PC-9 (cell line): Measurements from ENCODE around the gene RBFOX2. TPM values are rescaled to one million over a fixed set of nuclear protein-coding genes. Genes with fewer than 3 reads are reported as not detected.

Experiments
- BruUV-seq: library from RNA; stranded (reverse); fragments of 400-500 nt; replicated peaks from 2 replicates; lab custom pipeline; 2021; lab: Mats Ljungman, UMichigan
- CTCF ChIA-PET: fragments of 300-600 bp; sonication (Branson Sonifier 250); formaldehyde crosslinking; loops from one replicate; lab custom pipeline; 2022; ENCODE audit warnings: antibody characterized with exemption; lab: Charles Lee
- POLR2A ChIA-PET: fragments of 300-600 bp; sonication (Branson Sonifier 250); formaldehyde crosslinking; loops from one replicate; lab custom pipeline; 2022; ENCODE audit warnings: antibody characterized with exemption; ENCODE audit not compliant: unreplicated experiment; lab: Charles Lee
- DNase-seq, 2 experiments: peaks; one replicate each; pipeline versions ENCODE4 v3.0.0 to v3.0.0-alpha.2; 2015 to 2022; ENCODE audit warnings: mixed read lengths in 1 of 2
- H2AFZ ChIP-seq: fragments of 200-600 bp; sonication (generic); 2 replicates; pipeline ENCODE4 v1.8.1; 2017; ENCODE audit warnings: antibody characterized with exemption
- H3F3A ChIP-seq: fragments of 200-600 bp; sonication (generic); 2 replicates; pipeline ENCODE4 v1.8.1; 2017; ENCODE audit warnings: antibody characterized with exemption, mild to moderate bottlenecking, low read depth; ENCODE audit not compliant: insufficient read depth
- H3K27ac ChIP-seq: fragments of 200-600 bp; sonication (generic); 2 replicates; pipeline ENCODE4 v1.6.1; 2016; ENCODE audit warnings: mixed run types
- H3K27me3 ChIP-seq: fragments of 200-600 bp; sonication (generic); 2 replicates; pipeline ENCODE4 v1.6.1; 2016; ENCODE audit warnings: low read depth, mixed run types; ENCODE audit not compliant: insufficient read depth
- H3K36me3 ChIP-seq: fragments of 200-600 bp; sonication (generic); 2 replicates; pipeline ENCODE4 v1.6.1; 2016; ENCODE audit warnings: low read depth, mixed run types
- H3K4me1 ChIP-seq: fragments of 200-600 bp; sonication (generic); replicated peaks from 2 replicates; pipeline ENCODE4 v1.6.1; 2016; ENCODE audit warnings: mixed run types; ENCODE audit not compliant: insufficient read depth
- H3K4me2 ChIP-seq: fragments of 200-600 bp; sonication (generic); 2 replicates; pipeline ENCODE4 v1.6.1; 2017; ENCODE audit warnings: mixed run types
- H3K4me3 ChIP-seq: fragments of 200-600 bp; sonication (generic); 2 replicates; pipeline ENCODE4 v1.6.1; 2016; ENCODE audit warnings: mixed run types
- H3K79me2 ChIP-seq: fragments of 200-600 bp; sonication (generic); 2 replicates; pipeline ENCODE4 v1.6.1; 2017; ENCODE audit warnings: low read depth, mixed run types
- H3K9me2 ChIP-seq: fragments of 200-600 bp; sonication (generic); 2 replicates; pipeline ENCODE4 v1.8.1; 2017; ENCODE audit warnings: mild to moderate bottlenecking; ENCODE audit not compliant: insufficient read depth
- H3K9me3 ChIP-seq: fragments of 200-600 bp; sonication (generic); 2 replicates; pipeline ENCODE4 v1.8.1; 2016; ENCODE audit warnings: low read depth; ENCODE audit not compliant: insufficient read depth
- H4K20me1 ChIP-seq: fragments of 200-600 bp; sonication (generic); 2 replicates; pipeline ENCODE4 v1.8.1; 2017; ENCODE audit not compliant: insufficient read depth
- CTCF ChIP-seq: fragments of 200-600 bp; sonication (generic); conservative IDR thresholded peaks from 2 replicates; pipeline ENCODE4 v1.6.1; 2017; ENCODE audit warnings: mixed run types, antibody characterized with exemption, mild to moderate bottlenecking, moderate library complexity
- EZH2 ChIP-seq: fragments of 200-600 bp; sonication (generic); IDR thresholded peaks from 2 replicates; pipeline ENCODE4 v1.8.0; 2017; ENCODE audit warnings: antibody characterized with exemption, low read depth
- intact Hi-C: fragments of 100-400 bp; cut with micrococcal nuclease; formaldehyde crosslinking; loops from one replicate; pipeline ENCODE4 v1.10.0; 2022; ENCODE audit not compliant: unreplicated experiment
- total RNA-seq: library from RNA; stranded (reverse); gene quantifications from 2 replicates; pipeline ENCODE4 v1.2.3, GENCODE V29; 2021

The RBFOX2 gene
- total RNA-seq, 1 experiment from 2014 or later, result 109 TPM

GRCh38 chr22:35752006-35752862, 276.4 kb downstream of the RBFOX2 start:
- Histone ChIP-seq H3F3A (0 out of 2 replicates have a peak, but pooled peaks cover 10% of the 10 kb centered on the region), H3K9me3 (no peaks in the 10 kb centered on the region), H3K9me2 (no peaks in the 10 kb centered on the region; the same call in 1 of the 2 replicates), H3K27ac (no peak overlapping the region), H3K27me3 (no peaks in the 10 kb centered on the region), H3K36me3 (peaks cover 26% of the 10 kb centered on the region; the same call in 1 of the 2 replicates), H2AFZ (no peak overlapping the region), H3K4me2 (no peak overlapping the region), H4K20me1 (no peaks in the 10 kb centered on the region; the same call in 1 of the 2 replicates), H3K4me3 (no peak overlapping the region), H3K79me2 (no peaks in the 10 kb centered on the region), H3K4me1 (0 out of 2 replicates have a peak, but pooled peaks cover 3% of the 10 kb centered on the region)
- TF ChIP-seq EZH2, result no peak
- no peak for TF ChIP-seq CTCF
- ChIA-PET POLR2A (no interaction called here), CTCF (no interaction called here)
- no peak for DNase-seq
- intact Hi-C loops, result no loop called here
- no TSS peak for BruUV-seq

- Histone ChIP-seq H3K9me2 (no peaks in the 10 kb centered on the region), H3F3A (0 out of 2 replicates have a peak, but pooled peaks cover 10% of the 10 kb centered on the region), H3K36me3 (peaks cover 25% of the 10 kb centered on the region; the same call in 1 of the 2 replicates), H4K20me1 (no peaks in the 10 kb centered on the region), H3K79me2 (no peaks in the 10 kb centered on the region), H3K4me3 (no peak overlapping the region), H3K27me3 (no peaks in the 10 kb centered on the region), H3K4me1 (no peaks in the 10 kb centered on the region), H2AFZ (no peak overlapping the region), H3K4me2 (no peak overlapping the region), H3K27ac (no peak overlapping the region), H3K9me3 (no peaks in the 10 kb centered on the region)
- no peak for DNase-seq
- POLR2A ChIA-PET, result no interaction called here
- no TSS peak for BruUV-seq
- no peak for TF ChIP-seq EZH2
- no peak for TF ChIP-seq CTCF
- CTCF ChIA-PET, result no interaction called here
- intact Hi-C loops, result no loop called here
Measured at GRCh38 chr22:35749808-35750207, 278.8 kb downstream of the RBFOX2 start.

GRCh38 chr22:35746946-35747703, 281.5 kb downstream of the RBFOX2 start:
- H3K9me2 ChIP-seq, result no peaks in the 10 kb centered on the region
- no peaks in the 10 kb centered on the region for H3K9me3 ChIP-seq
- no peak overlapping the region for H3K27ac ChIP-seq
- no peak overlapping the region for H3K4me3 ChIP-seq
- peaks cover 14% of the 10 kb centered on the region for H3K4me1 ChIP-seq
- POLR2A ChIA-PET, result interaction anchor here (0.6 kb wide), 1 partner anchor 365 kb away, joined by 11 read pairs; no protein-coding TSS in a partner anchor
- peaks cover 23% of the 10 kb centered on the region; the same call in 1 of the 2 replicates for H3F3A ChIP-seq
- intact Hi-C loops, result no loop called here
- no peak overlapping the region for H2AFZ ChIP-seq
- H3K79me2 ChIP-seq, result no peaks in the 10 kb centered on the region
- no peaks in the 10 kb centered on the region for H4K20me1 ChIP-seq
- H3K36me3 ChIP-seq, result peaks cover 36% of the 10 kb centered on the region
- TF ChIP-seq EZH2 (no peak), CTCF (no peak)
- H3K27me3 ChIP-seq, result no peaks in the 10 kb centered on the region
- no peak for DNase-seq
- no peak overlapping the region for H3K4me2 ChIP-seq
- BruUV-seq, result no TSS peak
- CTCF ChIA-PET, result no interaction called here
